ENCODE results near the gene TRPC4. TPM values are rescaled to one million over a fixed set of nuclear protein-coding genes. Genes with fewer than 3 reads are reported as not detected.

Gene TRPC4
- total RNA-seq, 1 experiment from 2014 or later, result 19.0 TPM

- TF ChIP-seq CTCF (conservative IDR thresholded peaks at IDR 0.05), result peak; percentile 25; the same call in 1 of the 3 replicates
- Mint-ChIP-seq H3K36me3 (ENCODE audit: insufficient read depth in 1 of 3, low read depth in 3 of 3) (peaks cover 0 to 12% (median 2%) of the 10 kb centered on the region in 3 experiments; a peak in 4 of 7 replicates), H3K27ac (peak overlapping the region; percentile 87 to 97 (median 90); a peak in 6 of 7 replicates), H3K9me3 (no peaks in the 10 kb centered on the region), H3K4me3 (peak overlapping the region; percentile 27 to 49; a peak in 3 of 5 replicates), H3K4me1 (peaks cover 55 to 58% of the 10 kb centered on the region in 2 experiments), H3K27me3 (ENCODE audit: low read depth) (no peaks in the 10 kb centered on the region)
- no peak overlapping the region for H3K56ac ChIP-seq (ENCODE audit: insufficient read length, low read depth, low read length)
- H3K4me2 ChIP-seq (ENCODE audit: insufficient read depth, insufficient read length, low read length), result peak overlapping the region; percentile 44
- H4K5ac ChIP-seq (ENCODE audit: insufficient read length, low read depth, low read length), result no peak overlapping the region
- no peaks in the 10 kb centered on the region for H3K23me2 ChIP-seq (ENCODE audit: insufficient read length, low read depth, low read length, poor library complexity, severe bottlenecking)
- no peak overlapping the region for H2BK15ac ChIP-seq (ENCODE audit: low read depth, low read length)
- H3T11ph ChIP-seq (ENCODE audit: low read length), result no peak overlapping the region
- H3K4me1 ChIP-seq (ENCODE audit: insufficient read depth, low read length), result peaks cover 9% of the 10 kb centered on the region
- H3K14ac ChIP-seq (ENCODE audit: insufficient read depth, low read length), result no peak overlapping the region
- H2BK12ac ChIP-seq (ENCODE audit: insufficient read length, low read depth, low read length), result no peak overlapping the region
- no peak for DNase-seq
- no peak overlapping the region for H3K27ac ChIP-seq (ENCODE audit: insufficient read length, low read depth, low read length)
- no peaks in the 10 kb centered on the region for H3K79me1 ChIP-seq (ENCODE audit: insufficient read depth, low read depth, low read length, poor library complexity, severe bottlenecking)
- H4K20me1 ChIP-seq (ENCODE audit: control insufficient read depth, insufficient read depth, insufficient read length), result no peaks in the 10 kb centered on the region
- no CpG with 5 or more reads among the region's 4 CpGs for WGBS (ENCODE audit: extremely low coverage, insufficient read length, low lambda C conversion rate)
- H3K9ac ChIP-seq (ENCODE audit: extremely low read depth, insufficient read length, low read length), result no peak overlapping the region
- H4K8ac ChIP-seq (replicated peaks; ENCODE audit: insufficient read length, low read depth, low read length), result no peak overlapping the region
- H4K91ac ChIP-seq (ENCODE audit: insufficient read length, low read depth, low read length), result no peak overlapping the region
- H2AK5ac ChIP-seq (ENCODE audit: insufficient read length, low read length), result no peak overlapping the region
- H3K9me3 ChIP-seq (ENCODE audit: control insufficient read depth, low read depth, low read length), result no peaks in the 10 kb centered on the region
- no peak overlapping the region for H3K4ac ChIP-seq (ENCODE audit: low read depth, low read length)
- no peak overlapping the region for H3K23ac ChIP-seq (ENCODE audit: insufficient read length, low read depth, low read length)
- no peak overlapping the region for H2BK120ac ChIP-seq (ENCODE audit: low read depth, low read length, poor library complexity, severe bottlenecking)
- no peak overlapping the region for H2BK20ac ChIP-seq (ENCODE audit: low read depth, low read length, poor library complexity, severe bottlenecking)
- H3K79me2 ChIP-seq (ENCODE audit: insufficient read depth, low read length), result no peaks in the 10 kb centered on the region
- no peak overlapping the region for H2AFZ ChIP-seq (ENCODE audit: low read length)
- no peaks in the 10 kb centered on the region for H3K27me3 ChIP-seq (ENCODE audit: insufficient read depth, low read length)
- no peak overlapping the region for H3K18ac ChIP-seq (ENCODE audit: insufficient read length, low read depth, low read length)
- no peak overlapping the region for H2BK5ac ChIP-seq (ENCODE audit: insufficient read length, low read length)
These were observed 49.2 kb upstream of the TRPC4 start for GRCh38 chr13:37918751-37919150.

Measured in H9 (cell line).